Left cardiac atrium (tissue), 4 donors: ENCODE data around the gene GPR84. TPM values are rescaled to one million over a fixed set of nuclear protein-coding genes. Genes with fewer than 3 reads are reported as not detected.

Experiments used
- ATAC-seq, 2 donors: fragments of 200-7000 bp; cut with Tn5 transposase; one replicate each; pipeline ENCODE4 v1.9.1; 2020; ENCODE audit warnings: mild to moderate bottlenecking in 2 of 2, moderate library complexity in 2 of 2
- DNase-seq: peaks from one replicate; pipeline ENCODE4 v3.0.0-alpha.2; 2020
- intact Hi-C, 2 donors: fragments of 100-400 bp; cut with DNase I; formaldehyde crosslinking; loops; one replicate each; pipeline versions ENCODE4 v1.14.1 to v1.15.1; 2022 to 2023
- total RNA-seq, 2 donors: library from RNA; stranded (reverse); fragmentation: NEBNext Ultra II Directional; extraction: Animal tissue kit (Norgen Biotek cat#: 25700); gene quantifications; one replicate each; pipeline ENCODE4 v1.2.1, GENCODE V29; 2021
- donor health status: DM: no; HTN: yes; CAD: no.
- donor health status: DM: no; HTN: yes; CAD: no; lungs with severe emphysema.
- donor health status: DM: yes; HTN: yes; CAD: no.
- donor health status: Dilated cardiomyopathy.

GPR84 gene
- total RNA-seq, 2 donors from 2014 or later = 0.29 to 0.55 TPM

DNA sequence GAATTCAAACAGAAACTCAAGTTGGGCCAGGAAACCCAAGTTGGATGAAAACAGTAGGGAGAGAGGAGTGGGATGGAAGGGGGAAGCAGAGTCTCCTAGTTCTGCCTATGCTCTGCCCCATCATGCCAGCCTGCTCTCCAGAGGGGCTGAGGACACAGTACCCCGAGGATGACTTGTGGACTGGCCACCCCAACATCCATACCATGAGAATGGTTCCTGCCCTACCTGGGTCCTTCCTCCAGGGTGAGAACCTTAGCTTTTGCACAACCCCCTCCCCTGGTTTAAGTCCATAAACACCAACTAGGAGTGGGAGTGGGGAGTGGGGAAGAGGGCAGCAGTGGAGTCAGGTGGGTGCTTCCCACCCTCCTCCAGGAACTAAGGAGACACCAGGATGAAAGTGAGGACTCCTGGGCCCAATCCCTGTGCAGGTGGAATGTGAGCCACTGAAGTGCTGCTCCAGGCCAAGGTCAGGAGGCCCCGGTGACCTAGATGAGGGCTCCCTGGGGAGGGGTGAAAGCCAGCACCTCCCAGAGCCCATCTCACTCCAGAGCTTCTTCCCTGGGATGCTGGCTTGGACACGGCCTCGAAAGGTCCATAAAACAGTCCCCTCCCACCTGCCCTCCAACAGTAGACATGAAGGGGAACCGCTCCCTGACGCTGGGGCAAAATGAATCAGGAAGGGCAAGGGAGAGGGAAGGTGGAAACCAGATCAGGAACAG, 13.7 kb upstream of the GPR84 start:
- DNase-seq (no peak), ATAC-seq (no peak)
- intact Hi-C loops = no loop called here

- intact Hi-C loops = no loop called here
- ATAC-seq (no peak), DNase-seq (no peak)
Measured at GRCh38 chr12:54377007-54377406, 12.7 kb upstream of the GPR84 start.

- intact Hi-C loops = no loop called here
- DNase-seq (peak; percentile 60), ATAC-seq (peak in 1 of 2 donors; percentile 7)
Measured at GRCh38 chr12:54376596-54376995, 12.3 kb upstream of the GPR84 start.

- ATAC-seq (peak in 1 of 2 donors; percentile 14), DNase-seq (no peak)
- intact Hi-C loops = no loop called here
Measured at GRCh38 chr12:54375259-54375579, 10.9 kb upstream of the GPR84 start.

GRCh38 chr12:54374562-54375258, 10.4 kb upstream of the GPR84 start:
- DNase-seq = peak; percentile 36
- ATAC-seq = no peak
- intact Hi-C loops = no loop called here

DNA sequence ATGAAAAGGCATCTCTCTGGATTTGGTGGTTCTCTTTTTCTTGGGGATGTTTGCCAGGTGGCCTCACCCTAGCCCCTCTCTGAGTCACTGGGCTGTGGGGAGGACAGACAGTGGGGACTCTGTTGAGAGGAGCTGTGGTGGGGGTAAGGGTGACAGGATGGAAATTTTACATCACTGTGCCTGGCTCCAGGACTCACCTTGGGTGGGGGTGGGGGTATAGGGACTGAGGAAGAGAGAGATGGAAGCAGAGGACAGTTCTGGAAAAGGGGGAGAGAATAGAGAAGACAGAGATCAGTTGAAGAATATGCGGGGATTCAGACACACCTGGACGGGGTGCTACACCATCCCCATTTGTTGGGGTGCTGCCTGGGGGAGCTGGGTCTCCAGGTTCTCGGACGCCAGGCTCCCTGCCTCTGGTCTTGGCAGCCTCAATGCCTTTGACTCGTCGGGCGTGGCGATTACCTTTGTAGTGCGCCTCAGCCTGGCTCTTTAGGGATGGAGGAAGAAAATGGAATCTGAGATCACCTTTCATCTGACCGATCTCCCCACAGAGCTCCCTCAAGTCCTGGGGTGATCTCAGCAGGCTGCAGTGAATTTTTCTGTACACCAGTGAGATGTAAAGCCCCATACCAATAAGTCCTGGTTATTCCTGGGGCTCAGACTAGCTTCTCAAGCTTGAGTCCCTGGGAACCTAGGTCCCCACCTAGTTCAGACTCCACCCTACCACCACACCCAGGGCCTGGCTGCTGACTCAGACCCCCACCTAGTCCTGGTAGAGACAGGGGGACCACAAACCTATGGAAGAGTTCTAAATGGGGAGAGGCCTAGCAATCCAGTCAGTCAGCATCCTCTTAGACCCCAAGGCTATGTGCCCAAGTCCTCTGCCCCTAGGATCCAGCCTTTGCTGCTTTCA, 9.6 kb upstream of the GPR84 start:
- ATAC-seq = no peak
- intact Hi-C loops = no loop called here
- peak; percentile 41 for DNase-seq

DNA sequence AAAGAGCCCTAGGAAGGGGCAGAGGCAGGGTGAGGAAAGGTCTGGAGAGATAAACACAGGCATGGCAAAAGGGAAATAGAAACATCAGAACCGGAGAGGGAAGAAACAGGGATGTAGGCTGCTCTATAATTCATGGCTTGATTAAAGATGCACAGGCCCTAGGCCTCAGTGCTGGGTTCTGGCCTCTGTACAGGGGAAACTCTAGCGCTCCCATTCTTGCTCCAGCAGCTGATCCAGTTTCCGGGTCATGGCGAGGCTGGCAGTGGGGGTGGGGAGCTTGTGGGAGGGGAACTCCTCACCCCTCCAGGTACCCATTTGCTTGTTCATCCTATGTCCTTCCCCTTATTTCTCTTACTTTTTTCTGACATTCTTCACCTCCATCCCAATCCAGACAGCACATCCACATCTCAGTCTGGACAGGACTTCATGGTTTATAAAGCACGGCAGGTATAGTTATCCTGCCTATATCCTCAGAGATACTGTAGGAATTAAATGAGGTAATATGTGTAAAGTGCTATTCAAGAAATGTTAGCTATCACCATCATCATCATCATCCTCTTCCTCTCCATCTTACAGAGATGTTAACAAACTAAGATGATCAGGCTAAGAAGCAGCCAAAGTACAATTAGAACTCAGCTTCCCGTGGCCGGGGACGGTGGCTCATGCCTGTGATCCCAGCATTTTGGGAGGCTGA, 8.0 kb upstream of the GPR84 start:
- DNase-seq = peak; percentile 43
- no peak for ATAC-seq
- intact Hi-C loops = no loop called here

- intact Hi-C loops = no loop called here
- DNase-seq (peak; percentile 82), ATAC-seq (peak; percentile 2 to 4)
Measured at GRCh38 chr12:54371328-54372112, 7.2 kb upstream of the GPR84 start.

- intact Hi-C loops = no loop called here
- DNase-seq = peak; percentile 85
- ATAC-seq = peak; percentile 68 to 76
Measured at GRCh38 chr12:54370171-54370730, 6.0 kb upstream of the GPR84 start.

- DNase-seq = no peak
- intact Hi-C loops = loop anchor here (10.0 kb wide), 2 partner anchors 75 to 115 kb away; no protein-coding TSS in a partner anchor
- peak; percentile 4 to 5 for ATAC-seq
Measured at GRCh38 chr12:54369597-54370131, 5.4 kb upstream of the GPR84 start.

DNA sequence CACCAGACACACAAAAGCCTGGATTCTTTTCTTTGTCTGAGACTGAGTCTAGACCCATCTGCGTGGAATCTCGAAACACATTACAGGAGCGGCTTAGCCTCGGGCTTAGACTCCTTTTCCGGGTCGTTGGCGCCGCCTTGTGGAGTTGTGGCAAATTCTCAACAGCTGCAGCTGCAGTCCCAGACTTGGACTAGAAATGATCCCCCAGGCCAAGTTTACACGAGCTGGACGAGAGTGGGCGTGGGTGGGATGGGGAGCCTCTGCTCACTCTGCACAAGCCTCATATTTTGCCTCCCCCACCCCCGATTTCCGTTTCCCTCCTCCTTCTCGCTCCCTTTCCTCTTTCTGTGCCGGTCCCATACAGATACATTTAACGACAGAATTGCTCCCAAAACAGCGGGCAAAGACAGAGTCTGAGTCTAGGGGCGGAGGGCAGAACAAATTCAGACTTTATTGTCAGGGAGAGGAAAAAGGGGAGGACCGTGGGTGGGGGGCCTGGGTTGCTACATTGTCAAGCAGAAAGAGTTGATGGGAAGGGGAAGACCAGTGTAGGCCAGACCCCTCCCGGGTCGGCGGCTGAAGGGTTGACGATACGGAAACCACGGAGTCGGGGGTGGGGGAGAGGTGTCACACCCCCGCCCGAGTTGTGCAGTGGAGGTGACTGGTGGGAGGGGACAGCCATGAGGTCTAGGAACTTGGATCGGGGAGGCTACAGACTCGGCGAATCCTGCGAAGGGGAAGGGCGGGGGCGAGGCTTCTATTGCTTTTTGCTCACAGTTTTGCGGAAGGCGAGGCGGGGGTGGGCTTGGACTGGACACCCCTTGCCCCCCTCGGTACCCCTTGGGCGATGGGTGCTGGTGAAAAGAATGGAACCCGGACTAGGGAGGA, 4.7 kb upstream of the GPR84 start:
- ATAC-seq (peak; percentile 75 to 76), DNase-seq (peak; percentile 91)
- intact Hi-C loops = loop anchor here (10.0 kb wide), 2 partner anchors 74 to 114 kb away; no protein-coding TSS in a partner anchor

GRCh38 chr12:54368025-54368708, 3.9 kb upstream of the GPR84 start:
- DNase-seq (no peak), ATAC-seq (no peak)
- intact Hi-C loops = loop anchor here (10.0 kb wide), 2 partner anchors 73 to 113 kb away; no protein-coding TSS in a partner anchor

DNA sequence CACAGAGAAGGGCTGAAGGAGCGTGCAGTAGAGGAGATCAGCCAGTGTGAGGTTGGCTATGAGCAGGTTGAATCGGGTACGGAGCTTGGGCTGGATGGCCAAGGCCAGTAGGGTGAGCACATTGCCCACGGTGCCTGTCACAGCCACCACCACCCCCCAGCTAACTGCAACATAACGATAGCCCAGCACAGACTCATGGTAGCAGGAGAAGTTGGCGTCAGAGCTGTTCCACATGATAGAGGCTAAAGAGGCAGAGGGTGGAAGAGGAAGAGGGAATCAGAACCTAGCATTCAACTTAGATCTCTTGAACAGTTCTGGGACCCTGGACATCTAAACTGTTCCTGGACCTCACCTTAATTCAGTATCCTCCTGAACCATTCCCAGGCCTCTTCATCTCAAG, 668 bp downstream of the GPR84 start:
- ATAC-seq (no peak), DNase-seq (no peak)
- intact Hi-C loops = loop anchor here (5.0 to 10.0 kb wide), 3 partner anchors 69 to 146 kb away; no protein-coding TSS in a partner anchor

DNA sequence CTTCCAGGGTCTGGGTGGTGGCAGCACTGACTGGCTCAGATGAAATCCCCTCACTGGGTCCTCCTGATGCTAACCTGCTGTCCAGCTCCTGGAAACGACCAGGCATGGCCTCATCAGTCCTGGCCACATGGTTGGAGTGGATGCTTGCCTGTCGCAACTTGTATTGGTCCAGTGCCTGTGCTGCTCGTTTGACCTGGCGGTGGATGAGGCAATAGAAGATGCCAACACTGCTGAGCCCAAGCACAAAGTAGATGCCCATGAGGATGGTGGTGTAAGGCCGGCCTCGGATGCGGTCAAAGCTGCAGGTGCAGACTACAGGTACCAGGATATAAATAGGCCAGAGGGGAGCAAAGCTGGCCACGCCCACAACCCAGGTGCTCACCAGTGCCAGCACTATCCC, 1.2 kb downstream of the GPR84 start:
- ATAC-seq (no peak), DNase-seq (no peak)
- intact Hi-C loops = loop anchor here (5.0 to 10.0 kb wide), 3 partner anchors 68 to 146 kb away; no protein-coding TSS in a partner anchor

DNA sequence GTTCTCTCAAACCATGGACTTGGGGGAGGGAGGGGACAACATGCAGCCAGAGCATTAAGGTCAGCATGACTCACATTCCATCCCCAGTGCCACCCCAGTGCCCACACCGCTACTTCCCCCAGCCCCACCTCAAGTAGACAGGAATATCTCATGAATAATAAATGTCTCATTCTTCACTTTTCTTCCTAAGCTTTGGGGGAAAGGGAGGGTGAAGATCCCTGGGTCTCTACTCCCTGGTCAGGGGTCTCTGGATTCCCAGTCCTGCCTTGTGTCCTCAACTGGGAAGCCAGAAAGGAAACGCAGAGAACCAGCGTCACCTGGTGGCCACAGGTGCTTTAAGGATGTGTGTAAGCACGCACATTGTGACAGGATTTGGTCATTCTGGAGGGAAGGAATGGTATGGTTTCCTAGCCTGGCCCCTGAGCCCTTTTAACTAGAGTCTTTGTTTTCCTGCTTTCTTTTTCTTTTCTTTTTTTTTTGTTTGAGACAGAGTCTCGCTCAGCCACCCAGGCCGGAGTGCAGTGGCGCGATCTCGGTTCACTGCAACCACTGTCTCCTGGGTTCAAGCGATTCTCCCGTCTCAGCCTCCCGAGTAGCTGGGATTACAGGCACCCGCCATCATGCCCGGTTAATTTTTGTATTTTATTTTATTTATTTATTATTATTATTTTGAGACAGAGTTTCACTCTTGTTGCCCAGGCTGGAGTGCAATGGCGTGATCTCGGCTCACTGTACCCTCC, 3.4 kb downstream of the GPR84 start:
- ATAC-seq = peak in 1 of 2 donors; percentile 10
- intact Hi-C loops = loop anchor here (2.0 to 10.0 kb wide), 4 partner anchors 66 to 144 kb away; no protein-coding TSS in a partner anchor
- peak; percentile 73 for DNase-seq
